ENCODE measurements around the gene SPDEF. TPM values are rescaled to one million over a fixed set of nuclear protein-coding genes. Genes with fewer than 3 reads are reported as not detected.

SPDEF gene
- total RNA-seq, 4 donors from 2014 or later = not detected

DNA sequence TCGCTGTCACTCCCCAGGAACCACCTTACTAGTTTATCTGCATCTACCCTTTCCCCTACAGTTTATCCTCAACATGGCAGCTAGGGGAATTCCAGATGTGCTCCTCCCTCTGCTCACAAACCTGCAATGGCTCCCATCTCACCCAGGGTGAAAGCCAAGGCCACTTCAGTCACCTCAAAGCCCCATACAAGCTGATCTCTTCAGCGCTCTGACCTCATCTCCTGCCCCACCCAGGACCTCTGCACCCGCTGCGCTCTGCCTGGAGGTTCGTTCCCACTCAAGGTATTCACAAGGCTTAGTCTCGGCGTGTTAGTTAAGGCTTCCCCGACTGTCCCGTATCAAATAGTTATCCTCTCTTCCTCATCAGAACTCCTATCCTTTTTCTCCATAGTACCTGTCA lies 28.6 kb upstream of the SPDEF start:
- no peak overlapping the region for H3K4me3 ChIP-seq
- WGBS, 2 donors = 84 to 96% methylated on average over 9 of the region's 9 CpGs
- TF ChIP-seq EP300 (IDR thresholded peaks at IDR 0.05) (no peak), POLR2A (IDR thresholded peaks at IDR 0.05) (no peak)
- TF ChIP-seq, protein P1, sequence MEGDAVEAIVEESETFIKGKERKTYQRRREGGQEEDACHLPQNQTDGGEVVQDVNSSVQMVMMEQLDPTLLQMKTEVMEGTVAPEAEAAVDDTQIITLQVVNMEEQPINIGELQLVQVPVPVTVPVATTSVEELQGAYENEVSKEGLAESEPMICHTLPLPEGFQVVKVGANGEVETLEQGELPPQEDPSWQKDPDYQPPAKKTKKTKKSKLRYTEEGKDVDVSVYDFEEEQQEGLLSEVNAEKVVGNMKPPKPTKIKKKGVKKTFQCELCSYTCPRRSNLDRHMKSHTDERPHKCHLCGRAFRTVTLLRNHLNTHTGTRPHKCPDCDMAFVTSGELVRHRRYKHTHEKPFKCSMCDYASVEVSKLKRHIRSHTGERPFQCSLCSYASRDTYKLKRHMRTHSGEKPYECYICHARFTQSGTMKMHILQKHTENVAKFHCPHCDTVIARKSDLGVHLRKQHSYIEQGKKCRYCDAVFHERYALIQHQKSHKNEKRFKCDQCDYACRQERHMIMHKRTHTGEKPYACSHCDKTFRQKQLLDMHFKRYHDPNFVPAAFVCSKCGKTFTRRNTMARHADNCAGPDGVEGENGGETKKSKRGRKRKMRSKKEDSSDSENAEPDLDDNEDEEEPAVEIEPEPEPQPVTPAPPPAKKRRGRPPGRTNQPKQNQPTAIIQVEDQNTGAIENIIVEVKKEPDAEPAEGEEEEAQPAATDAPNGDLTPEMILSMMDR (IDR thresholded peaks at IDR 0.05) = no peak
- no peak overlapping the region for H3K27ac ChIP-seq
- peaks cover 0 to 44% (median 7%) of the 10 kb centered on the region in 3 donors for H3K36me3 ChIP-seq
- peaks cover 0 to 13% (median 0%) of the 10 kb centered on the region in 4 donors for H3K4me1 ChIP-seq
- no peaks in the 10 kb centered on the region for H3K27me3 ChIP-seq
- H3K9me3 ChIP-seq = no peaks in the 10 kb centered on the region
- no peak for DNase-seq (ENCODE audit: low spot score in 2 of 2)

DNA sequence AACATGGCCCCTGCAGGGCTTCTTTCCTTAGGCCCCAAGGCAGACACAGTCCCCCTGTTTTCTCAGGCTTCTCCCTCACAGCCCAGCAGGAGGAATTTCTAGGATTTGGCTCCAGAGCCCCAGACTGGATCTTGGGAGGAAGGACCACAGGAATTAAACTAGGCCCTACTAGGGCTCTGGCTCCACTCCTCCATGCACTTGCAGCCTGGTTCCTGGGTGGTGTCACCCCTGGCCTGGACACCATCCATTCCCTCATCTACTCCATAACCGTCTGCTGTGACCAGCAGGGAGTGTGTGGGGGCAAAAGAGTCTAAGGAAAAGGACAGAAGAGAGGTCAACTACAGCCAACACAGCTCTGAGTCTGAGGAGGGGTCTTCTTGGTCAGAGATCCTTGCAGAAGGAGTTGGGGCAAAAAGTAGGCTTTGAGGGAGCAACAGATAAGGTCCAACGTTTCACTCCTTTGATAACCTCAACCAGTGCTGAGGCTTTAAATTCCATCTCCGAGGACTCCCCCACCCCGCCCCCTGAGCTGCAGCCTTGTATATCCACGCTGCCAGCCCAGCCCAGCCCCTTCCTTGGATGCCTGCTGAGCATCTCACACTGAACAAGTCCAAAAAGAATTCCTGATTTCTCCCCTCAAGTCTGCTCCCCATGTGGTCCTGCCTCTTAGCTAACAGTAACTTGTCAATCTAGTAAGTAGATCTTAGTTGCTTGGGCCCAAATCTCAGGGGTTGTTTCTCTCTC lies 27.9 kb upstream of the SPDEF start:
- Histone ChIP-seq H3K27ac (no peak overlapping the region), H3K4me3 (no peak overlapping the region), H3K36me3 (peaks cover 0 to 38% (median 3%) of the 10 kb centered on the region in 3 donors), H3K27me3 (no peaks in the 10 kb centered on the region), H3K4me1 (peaks cover 0 to 13% (median 0%) of the 10 kb centered on the region in 4 donors), H3K9me3 (no peaks in the 10 kb centered on the region)
- no peak for DNase-seq (ENCODE audit: low spot score in 2 of 2)
- TF ChIP-seq POLR2A (IDR thresholded peaks at IDR 0.05) (no peak), EP300 (IDR thresholded peaks at IDR 0.05) (no peak)
- TF ChIP-seq, protein P1 (IDR thresholded peaks at IDR 0.05) = no peak
- WGBS, 2 donors = 54 to 63% methylated on average over 5 of the region's 5 CpGs

DNA sequence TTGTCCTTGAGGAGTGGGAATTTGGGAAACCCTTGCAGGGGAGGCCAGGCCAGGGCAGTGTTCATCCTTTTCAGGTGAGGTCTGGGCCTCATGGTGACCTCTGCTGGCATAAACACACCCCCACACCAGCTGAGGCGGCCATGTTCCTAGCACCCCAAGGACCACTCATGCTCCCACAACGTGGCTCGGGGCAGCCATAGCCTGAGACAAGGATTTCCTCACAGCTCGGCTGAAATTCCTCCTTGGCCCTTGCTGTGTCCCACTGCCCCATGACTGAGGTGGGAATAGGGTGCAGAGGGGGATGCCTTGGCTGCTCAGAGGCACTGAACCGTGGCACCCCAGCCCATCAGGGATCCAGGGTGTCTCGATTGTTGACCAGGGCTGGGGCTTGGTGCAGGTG lies 27.3 kb upstream of the SPDEF start:
- Histone ChIP-seq H3K9me3 (no peaks in the 10 kb centered on the region), H3K4me3 (no peak overlapping the region), H3K27me3 (no peaks in the 10 kb centered on the region), H3K36me3 (peaks cover 0 to 32% (median 0%) of the 10 kb centered on the region in 3 donors), H3K27ac (no peak overlapping the region), H3K4me1 (peaks cover 0 to 13% (median 0%) of the 10 kb centered on the region in 4 donors)
- TF ChIP-seq EP300 (IDR thresholded peaks at IDR 0.05) (no peak), POLR2A (IDR thresholded peaks at IDR 0.05) (no peak)
- TF ChIP-seq, protein P1 (IDR thresholded peaks at IDR 0.05) = no peak
- DNase-seq (ENCODE audit: low spot score in 2 of 2) = no peak
- WGBS, 2 donors = 80 to 95% methylated on average over 3 to 6 of the region's 6 CpGs

DNA sequence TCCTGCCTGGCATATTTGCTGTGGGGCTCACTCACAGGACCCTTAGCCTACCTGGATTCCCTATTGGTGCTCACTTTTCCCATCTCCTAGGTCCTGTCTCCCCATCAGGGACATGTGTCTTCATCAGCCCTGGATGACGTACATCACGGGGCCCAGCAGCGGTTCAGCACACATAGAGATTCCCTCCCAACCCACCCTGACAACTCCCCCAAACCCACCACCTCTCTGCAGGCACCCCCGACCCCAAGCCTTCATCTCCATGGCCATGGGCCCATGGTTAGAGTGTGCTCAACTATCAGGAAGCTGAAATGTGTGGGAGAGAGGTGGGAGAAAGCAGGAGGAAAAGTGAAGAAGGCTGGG lies 25.4 kb upstream of the SPDEF start:
- no peaks in the 10 kb centered on the region for H3K9me3 ChIP-seq
- TF ChIP-seq, protein P1 (IDR thresholded peaks at IDR 0.05) = no peak
- TF ChIP-seq POLR2A (IDR thresholded peaks at IDR 0.05) (no peak), EP300 (IDR thresholded peaks at IDR 0.05) (no peak)
- DNase-seq (ENCODE audit: low spot score in 2 of 2) = no peak
- H3K4me1 ChIP-seq = peaks cover 0 to 13% (median 0%) of the 10 kb centered on the region in 4 donors
- peaks cover 0 to 14% (median 0%) of the 10 kb centered on the region in 3 donors for H3K36me3 ChIP-seq
- 91 to 95% methylated on average over 4 of the region's 4 CpGs for WGBS, 2 donors
- no peaks in the 10 kb centered on the region for H3K27me3 ChIP-seq
- H3K27ac ChIP-seq = no peak overlapping the region
- no peak overlapping the region for H3K4me3 ChIP-seq

DNA sequence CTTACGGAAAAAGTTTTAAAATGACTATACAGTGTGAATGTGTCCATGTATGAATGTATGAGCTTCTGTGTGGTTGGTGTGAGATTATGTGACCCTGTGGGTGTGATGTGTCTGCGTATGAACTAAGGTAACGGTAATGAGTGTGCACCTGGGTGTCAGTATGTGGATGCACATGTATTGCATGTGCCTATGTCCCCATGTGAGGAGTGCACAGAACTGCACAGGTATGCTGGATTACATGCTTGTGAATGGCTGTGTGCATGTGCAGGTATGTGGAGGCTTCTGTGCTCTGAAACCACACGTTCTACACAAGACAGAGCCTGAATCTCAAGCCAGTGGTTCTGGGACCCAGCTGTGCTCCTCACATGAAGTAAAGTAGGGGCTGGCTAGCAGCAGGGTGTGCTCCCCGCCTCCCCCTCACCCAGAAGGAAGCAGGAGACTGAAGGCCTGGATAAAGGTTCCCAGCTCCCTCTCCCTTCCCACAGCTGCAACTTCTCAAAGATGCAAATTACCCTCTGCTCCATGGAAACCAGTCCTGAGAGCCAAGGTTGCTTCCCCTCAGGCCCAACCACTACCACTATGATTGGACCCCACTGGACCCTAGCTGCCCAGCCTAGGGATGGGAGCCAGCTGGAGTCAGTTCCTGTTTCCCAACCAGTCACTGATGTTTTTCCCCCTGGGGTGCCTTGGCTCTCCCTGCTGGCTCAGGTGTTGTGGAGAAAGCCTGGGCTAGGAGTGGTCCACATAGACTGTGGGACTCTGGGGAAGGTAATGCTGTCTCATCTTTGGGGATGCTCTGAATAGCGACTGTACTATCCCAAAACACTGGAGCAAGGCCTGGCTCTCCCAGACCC lies 24.8 kb upstream of the SPDEF start:
- Histone ChIP-seq H3K27ac (no peak overlapping the region), H3K9me3 (no peaks in the 10 kb centered on the region), H3K4me3 (no peak overlapping the region), H3K4me1 (peaks cover 0 to 12% (median 0%) of the 10 kb centered on the region in 4 donors), H3K27me3 (no peaks in the 10 kb centered on the region), H3K36me3 (peaks cover 0 to 9% (median 0%) of the 10 kb centered on the region in 3 donors)
- 73 to 83% methylated on average over 6 of the region's 6 CpGs for WGBS, 2 donors
- no peak for TF ChIP-seq POLR2A (IDR thresholded peaks at IDR 0.05)
- no peak for DNase-seq (ENCODE audit: low spot score in 2 of 2)
